Activated naive CD8-positive, alpha-beta T cell treated with anti-CD3 and anti-CD28 coated beads, Interleukin-2, amount 10 ng/mL, durations not matched to agents 7 days and 5 days (primary cell): ENCODE measurements around the gene SNX1. TPM values are rescaled to one million over a fixed set of nuclear protein-coding genes. Genes with fewer than 3 reads are reported as not detected.
A peak's percentile ranks its signal among the peaks of the same experiment; 100 is the strongest.

Source experiments
- ATAC-seq: fragments of 150-1000 bp; cut with Tn5 transposase; one replicate; pipeline ENCODE4 v1.10.0; 2021; ENCODE audit warnings: low read depth, moderate library complexity
- POLR2A ChIA-PET: fragments of 350-600 bp; sonication (Branson Sonifier 250); formaldehyde crosslinking; loops from one replicate; lab custom pipeline; 2021; ENCODE audit warnings: antibody characterized with exemption; lab: Charles Lee
- DNase-seq: peaks from one replicate; pipeline ENCODE4 v3.0.0; 2021
- H3K27ac Mint-ChIP-seq: one replicate; pipeline ENCODE4 v1.8.0; 2022; ENCODE audit warnings: mild to moderate bottlenecking, mixed read lengths
- H3K27me3 Mint-ChIP-seq: one replicate; pipeline ENCODE4 v1.8.0; 2022; ENCODE audit warnings: mild to moderate bottlenecking, moderate library complexity, mixed read lengths
- H3K36me3 Mint-ChIP-seq: one replicate; pipeline ENCODE4 v1.8.0; 2021; ENCODE audit warnings: mild to moderate bottlenecking, mixed read lengths
- H3K4me1 Mint-ChIP-seq: one replicate; pipeline ENCODE4 v1.8.0; 2021; ENCODE audit warnings: mixed read lengths
- H3K4me3 Mint-ChIP-seq: one replicate; pipeline ENCODE4 v1.8.0; 2022; ENCODE audit warnings: mild to moderate bottlenecking, moderate library complexity, mixed read lengths
- H3K9me3 Mint-ChIP-seq: one replicate; pipeline ENCODE4 v1.8.0; 2021; ENCODE audit warnings: mixed read lengths
- total RNA-seq, 2 experiments: library from RNA; stranded (reverse); gene quantifications; one replicate each; pipeline ENCODE4 v1.2.3, GENCODE V29; 2021

The SNX1 gene
- total RNA-seq, 2 experiments from 2014 or later = 119 to 126 TPM

DNA sequence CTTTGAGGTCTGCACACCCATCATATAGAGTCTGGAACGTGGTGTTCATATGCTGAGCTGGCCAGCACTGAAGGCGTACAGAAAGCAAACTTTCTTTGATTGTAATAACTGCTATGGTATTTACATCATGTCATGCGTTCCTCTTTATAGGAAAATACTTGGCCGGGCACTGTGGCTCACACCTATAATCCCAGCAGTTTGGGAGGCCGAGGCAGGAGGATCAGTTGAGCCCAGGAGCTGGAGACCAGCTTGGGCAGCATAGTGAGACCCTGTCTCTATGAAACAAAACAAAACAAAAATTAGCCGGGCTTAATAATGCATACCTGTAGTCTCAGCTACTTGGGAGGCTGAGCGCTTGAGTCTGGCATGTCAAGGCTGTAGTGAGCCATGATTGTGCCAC, 52.4 kb downstream of the SNX1 start:
- Mint-ChIP-seq H3K4me1 (peaks cover 17% of the 10 kb centered on the region), H3K4me3 (no peak overlapping the region), H3K9me3 (no peaks in the 10 kb centered on the region), H3K27ac (no peak overlapping the region), H3K36me3 (peaks cover 4% of the 10 kb centered on the region), H3K27me3 (peaks cover 10% of the 10 kb centered on the region)
- DNase-seq (no peak), ATAC-seq (no peak)
- POLR2A ChIA-PET = no interaction called here

DNA sequence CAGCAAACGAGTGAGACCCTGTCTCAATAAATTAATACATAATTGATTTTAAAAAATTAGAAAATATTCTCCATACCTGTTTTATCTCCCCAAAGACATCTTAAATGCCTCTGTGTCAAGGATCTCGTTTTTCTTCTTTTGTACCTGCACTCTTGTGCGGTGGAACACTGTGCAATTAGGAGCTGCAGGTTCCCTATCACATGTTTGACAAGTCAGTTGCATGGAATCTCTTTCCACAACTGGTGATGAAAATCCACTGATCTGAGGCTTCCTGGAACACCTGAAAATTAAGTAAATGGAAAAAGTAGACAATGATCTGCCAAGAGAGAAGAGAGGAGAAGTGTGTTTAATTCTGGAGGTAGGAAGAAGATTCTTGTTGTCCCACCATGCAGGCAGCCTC, 52.8 kb downstream of the SNX1 start:
- POLR2A ChIA-PET = interaction anchor here (1.4 to 6.7 kb wide), 2 partner anchors 14 to 55 kb away, joined by 4 to 53 read pairs; partner anchors contain the start of genes CIAO2A and PPIB
- Mint-ChIP-seq H3K4me1 (peaks cover 21% of the 10 kb centered on the region), H3K4me3 (no peak overlapping the region), H3K9me3 (no peaks in the 10 kb centered on the region), H3K36me3 (peaks cover 4% of the 10 kb centered on the region), H3K27ac (no peak overlapping the region), H3K27me3 (peaks cover 12% of the 10 kb centered on the region)
- ATAC-seq = no peak
- no peak for DNase-seq

DNA sequence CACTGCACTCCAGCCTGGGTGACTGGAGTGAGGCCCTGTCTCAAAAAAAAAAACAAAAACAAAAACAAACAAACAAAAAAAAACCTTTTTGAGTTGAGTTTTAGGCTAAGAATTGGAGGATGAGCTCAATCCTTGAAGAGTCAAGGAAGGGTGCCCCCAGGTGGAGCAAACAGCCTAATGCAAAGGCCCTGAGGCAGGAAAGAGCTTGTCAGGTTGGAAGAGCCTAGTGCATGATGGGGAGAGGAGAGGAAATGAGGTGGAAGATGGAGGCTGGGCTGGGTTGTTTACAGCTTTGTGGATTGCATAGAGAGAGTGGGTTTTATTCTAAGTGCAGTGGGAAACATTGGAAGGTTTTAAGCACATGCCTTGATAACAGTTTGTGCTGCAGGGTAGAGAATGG, 53.6 kb downstream of the SNX1 start:
- peak overlapping the region; percentile 73 for H3K27ac Mint-ChIP-seq
- POLR2A ChIA-PET = interaction anchor here (0.6 to 6.7 kb wide), 5 partner anchors 13 to 638 kb away, joined by 3 to 53 read pairs (median 4); partner anchors contain the start of genes CIAO2A, PPIB and SNX1

DNA sequence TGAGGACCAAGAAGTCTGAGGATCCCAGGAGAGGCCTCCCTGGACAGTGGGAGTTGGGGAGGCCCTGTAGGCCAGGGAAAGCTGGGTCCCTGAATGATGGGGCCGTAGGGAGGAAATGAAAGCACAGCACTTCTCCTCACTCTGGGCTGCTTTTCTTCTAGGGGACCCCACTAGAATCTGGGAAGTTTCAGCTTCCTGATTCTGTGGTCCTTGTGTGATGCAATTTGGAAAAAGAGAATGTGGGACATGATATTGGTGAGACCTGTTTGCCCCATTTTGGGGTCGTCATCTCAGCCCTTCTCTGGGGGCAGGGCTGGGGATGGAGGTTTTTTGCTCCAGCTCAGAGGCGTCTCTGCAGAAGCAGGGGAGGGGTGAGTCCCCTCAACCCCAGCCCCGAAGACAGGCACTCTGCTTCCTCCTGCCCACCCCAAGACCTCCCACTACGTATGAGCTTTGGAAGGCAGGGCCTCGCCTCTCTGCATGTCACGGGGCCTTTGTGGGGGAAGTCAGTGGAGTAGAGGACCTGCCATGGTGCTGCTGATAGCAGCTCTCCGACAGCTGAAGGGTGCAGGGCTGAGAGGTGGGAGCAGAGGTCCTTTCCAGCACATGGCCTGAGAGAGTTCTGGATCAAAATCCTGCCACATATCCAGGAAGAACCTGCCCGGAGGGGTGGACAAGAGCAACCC, 54.3 kb downstream of the SNX1 start:
- ATAC-seq = no peak
- POLR2A ChIA-PET = interaction anchor here (0.6 to 6.7 kb wide), 5 partner anchors 12 to 637 kb away, joined by 3 to 53 read pairs (median 4); partner anchors contain the start of genes CIAO2A, PPIB and SNX1
- no peak for DNase-seq
- Mint-ChIP-seq H3K27me3 (peaks cover 12% of the 10 kb centered on the region), H3K36me3 (peaks cover 5% of the 10 kb centered on the region), H3K27ac (peak overlapping the region; percentile 73), H3K9me3 (no peaks in the 10 kb centered on the region), H3K4me1 (peaks cover 22% of the 10 kb centered on the region), H3K4me3 (no peak overlapping the region)

More for the DNA sequence above, 53.6 kb downstream of the SNX1 start:
- Mint-ChIP-seq H3K4me3 (peak overlapping the region; percentile 23), H3K4me1 (peaks cover 22% of the 10 kb centered on the region), H3K36me3 (peaks cover 4% of the 10 kb centered on the region), H3K9me3 (no peaks in the 10 kb centered on the region), H3K27me3 (peaks cover 12% of the 10 kb centered on the region)
- ATAC-seq = peak; percentile 22
- no peak for DNase-seq

DNA sequence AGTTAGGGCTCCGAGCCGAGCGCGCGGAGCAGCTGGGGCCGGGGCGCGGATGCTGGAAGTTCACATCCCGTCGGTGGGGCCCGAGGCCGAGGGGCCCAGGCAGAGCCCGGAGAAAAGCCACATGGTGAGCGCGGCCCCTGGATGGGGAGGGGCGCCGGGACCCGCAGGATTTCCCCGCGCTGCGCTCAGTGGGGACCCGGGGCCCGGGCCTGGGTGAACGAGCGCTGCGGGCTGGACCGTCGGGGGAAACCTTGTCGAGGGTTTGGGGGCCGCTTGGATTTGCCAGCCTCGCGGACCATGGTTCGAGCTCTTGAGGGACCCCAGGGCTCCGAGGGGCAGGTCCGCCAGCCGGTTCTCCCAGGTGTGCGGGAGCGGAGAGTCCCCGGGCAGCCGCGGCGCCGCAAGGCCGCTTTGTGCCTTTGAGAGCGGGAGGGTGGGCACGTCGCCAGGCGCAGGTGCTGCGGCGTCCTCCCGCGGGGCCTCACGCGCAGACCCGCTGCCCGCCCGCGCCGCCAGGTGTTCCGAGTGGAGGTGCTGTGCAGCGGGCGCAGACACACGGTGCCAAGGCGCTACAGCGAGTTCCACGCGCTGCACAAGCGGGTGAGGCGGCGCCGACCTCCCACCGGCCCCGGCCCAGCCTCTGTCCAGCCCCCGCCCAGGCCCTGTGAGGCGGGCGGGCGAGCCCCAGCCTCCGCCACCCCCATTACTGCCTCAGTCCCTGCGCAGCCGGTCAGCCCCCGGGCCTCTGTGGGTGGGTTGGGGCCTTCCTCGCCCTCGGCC, 56.1 kb downstream of the SNX1 start, which contains the start of gene SNX22:
SNX22 (plus strand) TSS at position 5 of the 780 bp plus-strand sequence; CDS start at position 50, 45 bp downstream.
- peaks cover 12% of the 10 kb centered on the region for H3K27me3 Mint-ChIP-seq
- H3K27ac Mint-ChIP-seq = peak within 1 kb of the TSS; percentile 60
- no peaks in the 10 kb centered on the region for H3K9me3 Mint-ChIP-seq
- ATAC-seq (peak; percentile 3), DNase-seq (peak; percentile 65)
- peak within 1 kb of the TSS; percentile 82 for H3K4me3 Mint-ChIP-seq
- peaks cover 22% of the 10 kb centered on the region for H3K4me1 Mint-ChIP-seq
- POLR2A ChIA-PET = interaction anchor here (4.6 to 6.7 kb wide), 2 partner anchors 10 to 57 kb away, joined by 24 to 53 read pairs; partner anchors contain the start of genes CIAO2A, PPIB and SNX1
- H3K36me3 Mint-ChIP-seq = peaks cover 9% of the 10 kb centered on the region

DNA sequence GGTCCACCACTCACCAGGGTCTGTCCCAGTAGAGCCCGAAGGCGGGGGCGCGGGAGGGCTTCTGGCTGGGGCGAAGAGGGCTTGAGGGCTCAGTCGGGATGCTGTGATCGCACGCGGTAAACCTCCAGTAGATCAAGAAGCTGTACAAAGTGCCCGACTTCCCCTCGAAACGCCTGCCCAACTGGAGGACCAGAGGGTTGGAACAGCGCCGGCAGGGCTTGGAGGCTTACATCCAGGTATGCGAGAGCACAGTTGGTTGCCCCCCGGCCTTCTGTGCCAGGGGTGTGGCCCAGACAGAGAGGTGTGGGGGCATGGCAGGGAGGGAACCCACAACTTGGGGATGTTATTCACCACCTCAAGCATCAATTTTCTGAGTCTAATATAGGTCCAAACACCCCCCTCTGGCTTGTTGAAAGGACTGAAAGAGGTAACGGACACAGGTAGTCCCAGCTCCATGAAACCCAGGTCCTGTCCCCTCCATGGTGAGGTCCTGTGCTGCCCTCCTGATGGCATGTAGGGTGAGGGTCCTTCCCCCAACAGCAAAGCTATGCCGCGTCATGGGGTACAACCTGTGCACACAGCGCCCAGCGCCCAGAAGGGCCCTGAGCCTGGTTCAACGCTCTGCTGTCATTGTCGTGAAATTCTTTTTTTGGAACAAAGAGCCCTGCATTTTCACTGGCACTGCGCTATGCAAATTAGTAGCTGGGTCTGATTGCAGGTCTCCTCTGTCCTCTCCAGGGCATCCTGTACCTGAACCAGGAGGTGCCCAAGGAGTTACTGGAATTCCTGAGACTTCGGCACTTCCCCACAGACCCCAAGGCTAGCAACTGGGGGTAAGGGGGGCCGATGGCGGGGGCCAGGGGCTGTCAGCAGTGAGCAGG, 57.0 kb downstream of the SNX1 start:
- Mint-ChIP-seq H3K36me3 (peaks cover 9% of the 10 kb centered on the region), H3K9me3 (no peaks in the 10 kb centered on the region), H3K4me3 (peak overlapping the region; percentile 42), H3K27ac (no peak overlapping the region), H3K4me1 (peaks cover 22% of the 10 kb centered on the region), H3K27me3 (peaks cover 12% of the 10 kb centered on the region)
- ATAC-seq = no peak
- DNase-seq = no peak
- POLR2A ChIA-PET = interaction anchor here (1.0 to 6.7 kb wide), 4 partner anchors 10 to 58 kb away, joined by 3 to 53 read pairs (median 14); partner anchors contain the start of genes CIAO2A, PPIB and SNX1

DNA sequence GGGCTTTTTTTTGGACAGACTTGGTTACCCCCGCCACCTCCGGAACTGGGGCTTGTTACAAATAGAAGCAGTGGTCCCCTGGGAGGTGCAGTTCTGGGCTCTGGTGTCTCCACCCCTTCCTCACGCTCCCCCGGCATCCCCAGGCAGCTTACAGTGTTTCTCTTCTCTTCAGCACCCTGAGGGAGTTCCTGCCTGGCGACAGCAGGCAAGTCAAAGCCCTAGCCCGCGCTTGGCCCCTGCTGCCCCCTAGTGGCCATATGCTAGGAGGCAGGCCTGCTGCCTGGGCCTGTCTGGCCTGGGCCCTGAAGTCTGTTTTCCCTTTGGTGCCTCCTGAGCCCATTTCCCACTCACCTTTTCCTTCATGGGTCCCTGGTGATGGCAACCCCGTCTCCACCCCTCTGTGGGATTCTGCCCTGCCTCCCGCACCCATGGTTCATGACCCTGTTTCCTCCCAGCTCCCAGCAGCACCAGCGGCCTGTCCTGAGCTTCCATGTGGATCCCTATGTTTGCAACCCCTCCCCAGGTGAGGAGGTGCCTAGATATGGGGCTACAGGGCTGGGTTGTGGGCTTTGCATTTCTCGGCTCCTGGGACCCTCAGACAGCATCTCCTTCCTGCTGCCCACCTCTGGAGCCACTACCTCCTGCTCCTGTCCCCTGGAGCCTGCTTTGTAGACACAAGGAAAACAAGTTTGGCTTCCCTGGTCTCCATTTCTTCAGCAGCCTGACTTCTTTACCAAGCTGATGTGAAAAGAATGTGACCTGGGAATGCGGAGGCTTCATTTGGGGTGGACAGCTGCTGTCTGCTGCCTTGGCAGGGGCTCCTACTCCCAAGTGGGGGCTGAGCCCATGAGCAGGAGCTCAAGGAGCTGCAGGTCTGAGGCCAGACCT, 57.9 kb downstream of the SNX1 start:
- peak overlapping the region; percentile 56 for H3K4me3 Mint-ChIP-seq
- peaks cover 12% of the 10 kb centered on the region for H3K27me3 Mint-ChIP-seq
- H3K27ac Mint-ChIP-seq = peak overlapping the region; percentile 74
- H3K4me1 Mint-ChIP-seq = peaks cover 30% of the 10 kb centered on the region
- peaks cover 16% of the 10 kb centered on the region for H3K36me3 Mint-ChIP-seq
- DNase-seq = peak; percentile 95
- H3K9me3 Mint-ChIP-seq = no peaks in the 10 kb centered on the region
- peak; percentile 87 for ATAC-seq
- POLR2A ChIA-PET = interaction anchor here (0.6 to 6.7 kb wide), 5 partner anchors 9 to 573 kb away, joined by 3 to 53 read pairs (median 4); partner anchors contain the start of genes CIAO2A, PPIB and SNX1

DNA sequence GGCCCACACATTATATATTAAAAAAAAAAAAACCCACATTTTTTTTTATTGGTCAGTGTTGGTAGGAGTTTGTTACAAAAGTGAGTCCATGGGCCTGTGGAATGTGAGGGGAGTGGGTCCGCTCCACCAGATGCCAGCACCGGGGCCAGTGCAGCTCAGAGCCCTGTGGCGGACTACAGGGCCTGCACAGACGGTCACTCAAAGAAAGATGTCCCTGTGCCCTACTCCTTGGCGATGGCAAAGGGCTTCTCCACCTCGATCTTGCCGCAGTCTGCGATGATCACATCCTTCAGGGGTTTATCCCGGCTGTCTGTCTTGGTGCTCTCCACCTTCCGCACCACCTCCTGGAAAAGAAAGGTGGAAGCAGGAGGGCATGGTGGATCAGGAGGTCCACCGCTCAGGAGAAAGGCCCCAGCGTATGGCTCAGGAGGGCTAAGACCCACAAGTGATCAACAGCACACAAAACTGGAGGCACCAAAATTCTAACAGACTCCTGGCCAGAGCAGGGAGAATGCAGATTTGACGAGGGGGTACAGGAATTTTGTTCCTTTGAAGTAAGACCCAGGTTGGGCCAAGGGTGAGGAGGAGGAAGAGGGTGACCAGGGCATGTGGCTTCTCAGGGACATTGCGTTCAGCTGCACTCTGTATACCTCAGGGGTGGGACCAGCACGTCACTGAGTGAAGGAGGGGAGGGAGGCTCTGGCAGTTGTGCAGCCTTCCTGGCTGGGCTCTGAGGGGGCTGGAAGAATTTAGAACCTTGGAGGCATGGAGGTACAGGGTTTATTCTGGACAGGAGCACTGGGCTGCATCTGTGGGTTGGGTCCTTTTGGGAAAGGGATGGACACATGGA, 60.2 kb downstream of the SNX1 start:
- Mint-ChIP-seq H3K4me1 (peaks cover 26% of the 10 kb centered on the region), H3K27me3 (peaks cover 10% of the 10 kb centered on the region), H3K27ac (no peak overlapping the region), H3K9me3 (no peaks in the 10 kb centered on the region), H3K36me3 (peaks cover 25% of the 10 kb centered on the region), H3K4me3 (no peak overlapping the region)
- no peak for DNase-seq
- POLR2A ChIA-PET = interaction anchor here (0.7 kb wide), 1 partner anchor 34 kb away, joined by 3 read pairs; no protein-coding TSS in a partner anchor
- no peak for ATAC-seq

DNA sequence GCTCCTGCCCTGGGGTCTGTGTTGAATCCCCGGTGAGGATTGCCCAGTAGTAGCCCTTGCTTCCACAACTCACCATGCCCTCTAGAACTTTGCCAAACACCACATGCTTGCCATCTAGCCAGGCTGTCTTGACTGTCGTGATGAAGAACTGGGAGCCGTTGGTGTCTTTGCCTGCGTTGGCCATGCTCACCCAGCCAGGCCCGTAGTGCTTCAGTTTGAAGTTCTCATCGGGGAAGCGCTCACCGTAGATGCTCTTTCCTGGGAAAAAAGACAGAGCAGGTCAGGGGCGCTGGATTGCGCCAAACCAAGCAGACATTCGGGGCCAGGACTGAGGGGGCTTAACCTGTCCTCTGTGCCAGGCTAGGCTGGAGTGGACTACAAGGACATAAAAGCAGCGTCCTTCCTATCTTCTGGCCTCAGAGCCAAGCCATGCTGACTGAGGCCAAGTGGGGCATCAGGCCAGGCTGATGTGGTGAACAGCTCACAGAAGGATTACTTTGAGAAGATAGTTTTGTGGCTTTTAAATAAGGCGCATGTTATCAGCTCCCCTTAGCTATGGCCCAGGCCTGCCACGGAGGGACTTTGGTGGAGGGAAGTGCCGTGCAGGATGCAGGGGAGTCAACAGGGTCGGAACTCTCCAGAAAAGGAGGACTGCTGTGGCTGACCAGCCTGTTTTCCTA, 61.0 kb downstream of the SNX1 start:
- no peak for ATAC-seq
- Mint-ChIP-seq H3K27me3 (peaks cover 10% of the 10 kb centered on the region), H3K4me1 (peaks cover 27% of the 10 kb centered on the region), H3K27ac (no peak overlapping the region), H3K4me3 (no peak overlapping the region), H3K9me3 (no peaks in the 10 kb centered on the region), H3K36me3 (peaks cover 25% of the 10 kb centered on the region)
- POLR2A ChIA-PET = no interaction called here
- DNase-seq = no peak

DNA sequence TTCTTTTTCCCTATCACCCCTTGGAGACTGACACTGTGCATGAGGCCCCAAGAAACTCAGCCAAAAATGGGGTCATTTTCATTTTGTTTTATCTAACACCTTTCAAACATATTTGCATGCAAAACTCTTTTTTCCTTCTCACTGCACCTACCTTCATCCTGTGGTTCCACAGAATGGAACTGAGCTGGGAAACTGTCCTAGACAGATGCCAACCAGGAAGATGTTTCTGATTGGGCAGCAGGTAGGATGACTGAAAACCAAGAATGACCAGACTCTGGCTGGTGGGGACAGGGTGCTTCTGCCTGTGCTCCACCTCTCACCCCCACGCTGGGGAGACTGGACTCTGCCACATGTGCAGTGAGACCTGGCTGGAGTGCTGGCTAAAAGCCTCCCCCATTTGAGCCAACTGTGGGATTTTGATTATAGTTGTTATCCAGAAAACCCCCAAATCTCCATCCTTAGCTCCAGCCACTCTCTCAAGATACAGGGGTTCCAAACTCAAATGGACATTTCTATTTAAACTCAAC, 61.9 kb downstream of the SNX1 start:
- H3K9me3 Mint-ChIP-seq = no peaks in the 10 kb centered on the region
- POLR2A ChIA-PET = no interaction called here
- peaks cover 25% of the 10 kb centered on the region for H3K36me3 Mint-ChIP-seq
- DNase-seq (no peak), ATAC-seq (no peak)
- H3K4me3 Mint-ChIP-seq = no peak overlapping the region
- H3K4me1 Mint-ChIP-seq = peaks cover 29% of the 10 kb centered on the region
- peaks cover 7% of the 10 kb centered on the region for H3K27me3 Mint-ChIP-seq
- peak overlapping the region; percentile 58 for H3K27ac Mint-ChIP-seq
